BE2C (cell line): ENCODE measurements around the gene ELAVL1.

Experiments
- DNase-seq: peaks from one replicate; pipeline ENCODE4 v3.0.0-alpha.2; 2020
- H3K27me3 ChIP-seq: fragments of 250-450 bp; sonication (Bioruptor Pico); 2 replicates; pipeline ENCODE4 v1.5.1; 2020; ENCODE audit warnings: mild to moderate bottlenecking
- H3K36me3 ChIP-seq: fragments of 250-450 bp; sonication (Bioruptor Pico); 2 replicates; pipeline ENCODE4 v1.5.1; 2020; ENCODE audit warnings: mild to moderate bottlenecking
- H3K4me1 ChIP-seq: fragments of 250-450 bp; sonication (Bioruptor Pico); 2 replicates; pipeline ENCODE4 v1.5.1; 2020
- H3K4me3 ChIP-seq: 2 replicates; pipeline ENCODE4 v1.5.1; 2011; ENCODE audit warnings: low read depth, low read length
- H3K9me3 ChIP-seq: fragments of 250-450 bp; sonication (Bioruptor Pico); 2 replicates; pipeline ENCODE4 v1.5.1; 2020
- TF ChIP-seq, protein P1 (sequence below): IDR thresholded peaks from 2 replicates; pipeline ENCODE4 v1.5.1; 2012; ENCODE audit warnings: mild to moderate bottlenecking, low read depth, low read length

Gene ELAVL1

DNA sequence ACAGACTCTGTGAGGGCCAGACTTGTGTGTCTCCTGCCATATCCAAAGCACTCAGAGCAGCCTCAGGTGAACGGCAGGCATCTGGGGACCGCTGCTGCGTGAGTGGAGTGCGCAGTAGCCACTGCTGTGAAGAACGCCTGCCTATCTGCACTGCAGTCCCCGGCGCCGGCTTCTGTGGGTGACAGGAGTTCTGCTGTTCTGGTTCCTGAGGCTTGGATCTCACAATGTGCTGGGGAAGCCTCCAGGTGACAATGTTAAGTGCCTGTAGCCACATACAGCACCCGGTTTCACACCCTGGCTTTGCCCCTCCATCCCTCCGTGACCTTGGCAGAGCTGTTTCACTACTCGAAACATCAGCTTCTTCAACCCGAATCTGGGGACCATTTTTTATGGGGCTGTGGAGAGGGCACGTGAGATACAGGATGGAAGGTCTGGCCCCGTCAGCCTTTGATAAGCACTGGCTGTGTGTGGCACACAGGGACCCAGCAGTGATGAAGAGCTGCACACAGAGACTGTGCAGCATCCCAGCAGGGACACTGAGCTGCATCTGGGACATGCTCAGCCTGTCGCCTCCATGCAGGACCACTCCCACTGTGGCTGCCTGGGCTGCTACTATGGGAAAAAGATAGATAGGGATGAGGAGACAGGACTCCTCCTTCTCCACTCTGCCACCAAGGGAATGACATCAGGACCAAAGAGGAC lies 28.3 kb downstream of the ELAVL1 start:
- H3K4me3 ChIP-seq: no peak overlapping the region
- no peaks in the 10 kb centered on the region for H3K27me3 ChIP-seq
- H3K9me3 ChIP-seq: no peaks in the 10 kb centered on the region
- TF ChIP-seq, protein P1, sequence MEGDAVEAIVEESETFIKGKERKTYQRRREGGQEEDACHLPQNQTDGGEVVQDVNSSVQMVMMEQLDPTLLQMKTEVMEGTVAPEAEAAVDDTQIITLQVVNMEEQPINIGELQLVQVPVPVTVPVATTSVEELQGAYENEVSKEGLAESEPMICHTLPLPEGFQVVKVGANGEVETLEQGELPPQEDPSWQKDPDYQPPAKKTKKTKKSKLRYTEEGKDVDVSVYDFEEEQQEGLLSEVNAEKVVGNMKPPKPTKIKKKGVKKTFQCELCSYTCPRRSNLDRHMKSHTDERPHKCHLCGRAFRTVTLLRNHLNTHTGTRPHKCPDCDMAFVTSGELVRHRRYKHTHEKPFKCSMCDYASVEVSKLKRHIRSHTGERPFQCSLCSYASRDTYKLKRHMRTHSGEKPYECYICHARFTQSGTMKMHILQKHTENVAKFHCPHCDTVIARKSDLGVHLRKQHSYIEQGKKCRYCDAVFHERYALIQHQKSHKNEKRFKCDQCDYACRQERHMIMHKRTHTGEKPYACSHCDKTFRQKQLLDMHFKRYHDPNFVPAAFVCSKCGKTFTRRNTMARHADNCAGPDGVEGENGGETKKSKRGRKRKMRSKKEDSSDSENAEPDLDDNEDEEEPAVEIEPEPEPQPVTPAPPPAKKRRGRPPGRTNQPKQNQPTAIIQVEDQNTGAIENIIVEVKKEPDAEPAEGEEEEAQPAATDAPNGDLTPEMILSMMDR: no peak
- no peaks in the 10 kb centered on the region for H3K4me1 ChIP-seq
- no peak for DNase-seq
- peaks cover 73% of the 10 kb centered on the region for H3K36me3 ChIP-seq

DNA sequence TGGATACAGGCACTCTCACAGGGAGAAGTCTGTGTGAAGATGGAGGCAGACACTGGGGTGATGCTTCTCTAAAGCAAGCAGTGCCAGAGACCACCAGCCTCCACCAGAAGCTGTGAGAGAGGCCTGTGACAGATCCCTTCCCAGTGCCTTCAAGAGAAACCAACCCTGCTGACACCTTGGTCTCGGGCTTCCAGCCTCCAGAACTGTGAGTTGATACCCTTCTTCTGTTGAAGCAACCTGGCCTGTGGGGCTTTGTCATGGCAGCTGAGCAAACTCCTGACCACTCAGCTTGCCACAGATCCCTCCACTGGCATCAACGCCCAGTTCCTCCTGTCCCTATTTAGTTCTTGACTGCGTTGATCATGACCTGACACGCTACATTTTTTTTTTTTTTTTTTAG lies 29.0 kb downstream of the ELAVL1 start:
- Histone ChIP-seq H3K27me3 (no peaks in the 10 kb centered on the region), H3K4me1 (no peaks in the 10 kb centered on the region), H3K36me3 (peaks cover 73% of the 10 kb centered on the region), H3K9me3 (no peaks in the 10 kb centered on the region), H3K4me3 (no peak overlapping the region)
- TF ChIP-seq, protein P1: no peak
- no peak for DNase-seq

DNA sequence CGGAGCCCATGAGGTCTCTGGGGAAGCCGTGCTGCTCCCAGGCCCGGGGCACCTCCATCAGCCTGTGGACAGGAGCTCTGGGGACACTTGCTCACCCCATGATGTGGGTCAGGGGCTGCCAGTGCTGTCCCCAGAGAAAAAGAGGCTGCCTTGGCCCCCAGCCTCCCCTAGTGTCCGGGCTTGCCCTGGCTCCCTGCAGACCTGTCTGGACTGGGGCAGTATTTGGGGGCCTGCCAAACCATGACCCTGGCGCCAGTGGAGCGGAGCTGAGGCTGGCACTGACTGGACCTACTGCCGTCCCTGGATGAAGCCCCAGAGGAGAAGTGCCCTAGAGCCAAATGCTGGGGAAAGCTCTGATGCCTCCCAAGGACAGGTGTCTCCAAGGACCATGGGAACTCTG lies 30.4 kb downstream of the ELAVL1 start:
- no peak overlapping the region for H3K4me3 ChIP-seq
- TF ChIP-seq, protein P1: no peak
- H3K4me1 ChIP-seq: no peaks in the 10 kb centered on the region
- DNase-seq: no peak
- H3K27me3 ChIP-seq: no peaks in the 10 kb centered on the region
- peaks cover 69% of the 10 kb centered on the region for H3K36me3 ChIP-seq
- H3K9me3 ChIP-seq: no peaks in the 10 kb centered on the region

- H3K36me3 ChIP-seq: peaks cover 67% of the 10 kb centered on the region
- TF ChIP-seq, protein P1: no peak
Observed at GRCh38 chr19:7973883-7974282, 31.6 kb downstream of the ELAVL1 start.

DNA sequence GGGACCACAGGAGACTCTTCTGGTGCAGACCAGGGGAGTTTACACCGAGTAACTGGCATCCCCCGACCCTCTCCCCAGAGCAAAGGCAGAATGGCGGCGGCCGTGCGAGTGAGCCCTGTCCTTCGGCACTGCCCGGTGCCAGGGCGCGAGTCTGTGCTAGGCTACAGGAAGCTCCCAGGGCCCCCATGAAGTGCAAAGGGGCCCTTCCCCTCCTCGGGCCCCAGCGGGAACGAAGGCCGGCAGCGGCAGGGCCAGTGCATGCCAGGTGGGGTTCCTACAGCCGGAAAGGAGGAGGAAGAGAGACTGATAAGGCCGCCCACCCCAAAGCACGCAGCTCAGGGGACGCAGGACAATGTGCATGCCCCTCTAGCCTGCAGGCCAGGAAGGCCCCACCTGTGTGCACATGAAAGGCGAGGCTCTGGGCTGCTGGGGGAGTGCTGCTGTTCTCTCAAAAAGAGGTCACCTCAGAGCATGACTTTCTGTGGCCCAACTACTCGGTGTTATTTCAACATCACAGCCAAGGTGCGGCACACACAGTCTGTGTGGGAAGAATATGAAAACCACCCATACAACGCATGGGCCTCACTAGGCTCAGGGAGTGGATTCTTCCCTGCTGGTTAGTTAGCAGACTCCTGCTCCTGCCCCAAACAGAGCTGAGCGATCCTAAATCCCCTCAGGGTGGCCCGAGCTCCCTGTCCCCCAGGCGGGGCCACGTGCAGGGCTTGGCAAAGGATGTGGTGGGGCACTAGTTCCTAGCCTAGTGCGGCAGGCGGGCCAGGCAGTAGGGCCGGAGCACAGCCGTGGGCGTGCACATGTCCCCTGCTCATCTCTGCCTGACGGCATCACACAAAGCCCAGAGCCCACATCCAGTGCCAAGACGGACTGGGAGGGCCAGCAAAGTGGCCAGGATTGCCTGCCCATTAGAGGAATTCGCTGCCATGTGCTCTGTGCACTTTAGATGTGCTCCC lies 33.6 kb downstream of the ELAVL1 start:
- Histone ChIP-seq H3K36me3 (peaks cover 64% of the 10 kb centered on the region), H3K4me3 (no peak overlapping the region), H3K27me3 (no peaks in the 10 kb centered on the region), H3K4me1 (no peaks in the 10 kb centered on the region), H3K9me3 (no peaks in the 10 kb centered on the region)
- no peak for DNase-seq
- TF ChIP-seq, protein P1: no peak

More at GRCh38 chr19:7973883-7974282, 31.6 kb downstream of the ELAVL1 start:
- H3K27me3 ChIP-seq: no peaks in the 10 kb centered on the region
- H3K4me1 ChIP-seq: no peaks in the 10 kb centered on the region
- no peak overlapping the region for H3K4me3 ChIP-seq
- DNase-seq: no peak
- H3K9me3 ChIP-seq: no peaks in the 10 kb centered on the region
